ENCODE data around the gene PYGM. TPM values are rescaled to one million over a fixed set of nuclear protein-coding genes. Genes with fewer than 3 reads are reported as not detected.

Gene PYGM
- total and polyA plus RNA-seq, 2 of the 8 experiments (the other 6 are each of a cell fraction or from before 2014, with no cell fraction given) = 9.6 to 10.0 TPM

GRCh38 chr11:64750361-64751054 is 9.3 kb downstream of the PYGM start:
- no peak overlapping the region for H3K9ac ChIP-seq (replicated peaks in 1 of 4; ENCODE audit: extremely low read depth in 1 of 4, low read depth in 3 of 4, low read length in 3 of 4)
- POLR2A ChIA-PET (ENCODE audit: partially characterized antibody) = interaction anchor here (42.9 kb wide), 1 partner anchor 15 kb away, joined by 1087 read pairs; the partner anchor contains the start of genes PYGM and SF1
- TF ChIP-seq ATF2 (IDR thresholded peaks at IDR 0.05; ENCODE audit: low read length) (no peak), POU5F1 (IDR thresholded peaks at IDR 0.05; ENCODE audit: low read depth, low read length) (no peak), EP300 (IDR thresholded peaks at IDR 0.05; ENCODE audit: borderline replicate concordance in 1 of 2, low read depth in 2 of 2, low read length in 2 of 2) (no peak), SP1 (IDR thresholded peaks at IDR 0.05; ENCODE audit: low read depth, low read length) (no peak), ZNF274 (IDR thresholded peaks at IDR 0.05; ENCODE audit: borderline replicate concordance, extremely low read depth, low read length) (no peak), EGR1 (IDR thresholded peaks at IDR 0.05; ENCODE audit: borderline replicate concordance, low read depth, low read length) (no peak), GTF2F1 (IDR thresholded peaks at IDR 0.05; ENCODE audit: borderline replicate concordance, low read depth, low read length) (no peak), USF2 (IDR thresholded peaks at IDR 0.05; ENCODE audit: low read length) (no peak), PHF8 (conservative IDR thresholded peaks at IDR 0.05; ENCODE audit: low read depth, low read length) (no peak)

More at GRCh38 chr11:64750361-64751054, 9.3 kb downstream of the PYGM start:
- Histone ChIP-seq H2BK5ac (ENCODE audit: low read depth, low read length) (no peak overlapping the region), H3K23ac (ENCODE audit: insufficient read length) (no peak overlapping the region), H3K27ac (ENCODE audit: low read depth, low read length) (no peak overlapping the region), H3K4me3 (ENCODE audit: extremely low read depth in 1 of 4, insufficient read depth in 2 of 4, low read depth in 3 of 4, low read length in 4 of 4) (no peak overlapping the region), H3K14ac (ENCODE audit: insufficient read length) (no peak overlapping the region), H3K4me1 (replicated peaks in 1 of 4; ENCODE audit: control insufficient read depth in 3 of 4, insufficient read depth in 4 of 4, low read length in 3 of 4) (peaks cover 0 to 7% (median 5%) of the 10 kb centered on the region in 4 experiments; a peak in 4 of 7 replicates), H3K4ac (replicated peaks; ENCODE audit: insufficient read length, low read depth, low read length) (no peak overlapping the region), H2AK5ac (ENCODE audit: low read depth, low read length) (peak overlapping the region; percentile 75; the same call in 1 of the 2 replicates), H4K20me1 (replicated peaks in 1 of 2; ENCODE audit: control insufficient read depth in 1 of 2, insufficient read depth in 2 of 2, low read length in 2 of 2) (no peaks in the 10 kb centered on the region), H2BK12ac (ENCODE audit: low read depth, low read length) (no peak overlapping the region), H2AFZ (ENCODE audit: low read length) (no peak overlapping the region), H4K91ac (replicated peaks; ENCODE audit: insufficient read length, low read length) (no peak overlapping the region), H3K23me2 (ENCODE audit: low read depth, low read length) (peaks cover 2% of the 10 kb centered on the region; the same call in 1 of the 2 replicates), H3K79me1 (ENCODE audit: low read depth, low read length) (no peaks in the 10 kb centered on the region), H2BK120ac (replicated peaks; ENCODE audit: low read depth, low read length) (no peak overlapping the region), H3K36me3 (ENCODE audit: control insufficient read depth in 2 of 4, insufficient read depth in 4 of 4, low read length in 3 of 4) (no peaks in the 10 kb centered on the region; a peak in 1 of 8 replicates), H4K5ac (ENCODE audit: insufficient read length, low read depth, low read length) (no peak overlapping the region), H2BK20ac (ENCODE audit: low read length) (no peak overlapping the region), H3K9me3 (ENCODE audit: insufficient read depth in 2 of 2, low read depth in 1 of 2, low read length in 1 of 2) (no peaks in the 10 kb centered on the region), H3K27me3 (replicated peaks in 1 of 4; ENCODE audit: control insufficient read depth in 3 of 4, extremely low read depth in 1 of 4, insufficient read depth in 3 of 4, low read length in 3 of 4) (no peaks in the 10 kb centered on the region), H4K8ac (ENCODE audit: extremely low read depth, insufficient read depth, low read length) (no peak overlapping the region), H3K56ac (replicated peaks; ENCODE audit: insufficient read length, low read depth, low read length) (no peak overlapping the region), H3K4me2 (ENCODE audit: insufficient read depth in 1 of 2, low read depth in 2 of 2, low read length in 2 of 2) (no peak overlapping the region), H3K18ac (ENCODE audit: extremely low read depth, low read length) (no peak overlapping the region), H2BK15ac (ENCODE audit: low read length) (no peak overlapping the region), H3K79me2 (ENCODE audit: control insufficient read depth in 1 of 2, insufficient read depth in 2 of 2, low read length in 2 of 2) (no peaks in the 10 kb centered on the region)
- 95% methylated on average over 12 of the region's 13 CpGs; no CpG with 5 or more reads in 1 of the 2 experiments for WGBS, 2 experiments (ENCODE audit: extremely low coverage in 1 of 2, insufficient coverage in 1 of 2, insufficient read length in 1 of 2, insufficient replicate concordance in 2 of 2, low coverage in 1 of 2, low lambda C conversion rate in 2 of 2, missing lambda C conversion rate in 1 of 2)
- CTCF ChIA-PET (ENCODE audit: partially characterized antibody) = interaction anchor here (1.3 to 23.7 kb wide), 3 partner anchors 15 to 61 kb away, joined by 3 to 376 read pairs (median 10); partner anchors contain the start of gene PYGM
- DNase-seq (ENCODE audit: low read depth in 1 of 2, low spot score in 2 of 2) = no peak
- no peak for FAIRE-seq
